Ectodermal cell (in vitro differentiated cells): Measurements from ENCODE around the gene HECTD1.
"Not testable (repeated sequence)": the region's sequence is repeated elsewhere in the genome, so short reads cannot be mapped to it uniquely, and the experiment has no call there.

Experiments
- H3K27ac ChIP-seq: 2 replicates; pipeline ENCODE4 v1.7.0; 2013; ENCODE audit warnings: mild to moderate bottlenecking, low read depth, low read length; ENCODE audit not compliant: insufficient read depth, poor library complexity, severe bottlenecking
- H3K27me3 ChIP-seq: 2 replicates; pipeline ENCODE4 v1.7.0; 2013; ENCODE audit warnings: mild to moderate bottlenecking, low read length; ENCODE audit not compliant: insufficient read depth, control insufficient read depth, poor library complexity, severe bottlenecking
- H3K36me3 ChIP-seq: one replicate; pipeline ENCODE4 v1.7.0; 2013; ENCODE audit warnings: low read length; ENCODE audit not compliant: control insufficient read depth, insufficient read depth
- H3K4me1 ChIP-seq: one replicate; pipeline ENCODE4 v1.7.0; 2013; ENCODE audit warnings: low read length; ENCODE audit not compliant: control insufficient read depth, insufficient read depth
- H3K4me3 ChIP-seq: 2 replicates; pipeline ENCODE4 v1.7.0; 2013; ENCODE audit warnings: low read depth, low read length, control low read depth; ENCODE audit not compliant: insufficient read depth
- H3K9me3 ChIP-seq: 2 replicates; pipeline ENCODE4 v1.7.0; 2013; ENCODE audit warnings: mild to moderate bottlenecking, low read length, moderate library complexity; ENCODE audit not compliant: control insufficient read depth
- WGBS, 2 experiments: methylation state at CpG; one replicate each; pipeline ENCODE4 v1.1.7; 2013; ENCODE audit warnings: missing lambda C conversion rate in 2 of 2; 5-methylcytosine and 5-hydroxymethylcytosine counted together

HECTD1 gene

GRCh38 chr14:31196839-31197492, 10.6 kb downstream of the HECTD1 start:
- WGBS, 2 experiments: 93 to 97% methylated on average over 8 of the region's 8 CpGs
- no peaks in the 10 kb centered on the region for H3K9me3 ChIP-seq
- H3K4me1 ChIP-seq: no peaks in the 10 kb centered on the region
- H3K27me3 ChIP-seq: no peaks in the 10 kb centered on the region
- no peak overlapping the region for H3K4me3 ChIP-seq
- H3K36me3 ChIP-seq: peaks cover 3% of the 10 kb centered on the region
- no peak overlapping the region for H3K27ac ChIP-seq

GRCh38 chr14:31194661-31195060, 12.9 kb downstream of the HECTD1 start:
- Histone ChIP-seq H3K9me3 (no peaks in the 10 kb centered on the region), H3K36me3 (peaks cover 3% of the 10 kb centered on the region), H3K27ac (no peak overlapping the region), H3K4me1 (no peaks in the 10 kb centered on the region), H3K4me3 (no peak overlapping the region), H3K27me3 (no peaks in the 10 kb centered on the region)

- H3K27me3 ChIP-seq: no peaks in the 10 kb centered on the region
- peaks cover 3% of the 10 kb centered on the region for H3K36me3 ChIP-seq
- 89 to 100% methylated on average over 2 of the region's 3 CpGs for WGBS, 2 experiments
- no peak overlapping the region for H3K4me3 ChIP-seq
- H3K4me1 ChIP-seq: no peaks in the 10 kb centered on the region
- H3K9me3 ChIP-seq: no peaks in the 10 kb centered on the region
- H3K27ac ChIP-seq: no peak overlapping the region
Measured at GRCh38 chr14:31194095-31194494, 13.5 kb downstream of the HECTD1 start.

- not testable (repeated sequence) for H3K27ac ChIP-seq, H3K9me3 ChIP-seq, H3K36me3 ChIP-seq, H3K27me3 ChIP-seq, H3K4me1 ChIP-seq, H3K4me3 ChIP-seq
- 94% methylated on average over 8 of the region's 8 CpGs for WGBS, 2 experiments
Measured at GRCh38 chr14:31192544-31192943, 15.0 kb downstream of the HECTD1 start.

GRCh38 chr14:31190717-31191263, 16.8 kb downstream of the HECTD1 start:
- Histone ChIP-seq H3K36me3 (peaks cover 3% of the 10 kb centered on the region), H3K4me3 (no peak overlapping the region), H3K27me3 (no peaks in the 10 kb centered on the region), H3K4me1 (no peaks in the 10 kb centered on the region), H3K9me3 (no peaks in the 10 kb centered on the region), H3K27ac (no peak overlapping the region)
- WGBS, 2 experiments: 93 to 94% methylated on average over 8 of the region's 8 CpGs

- no peaks in the 10 kb centered on the region for H3K27me3 ChIP-seq
- H3K9me3 ChIP-seq: no peaks in the 10 kb centered on the region
- no peaks in the 10 kb centered on the region for H3K4me1 ChIP-seq
- WGBS, 2 experiments: 95 to 100% methylated on average over 3 of the region's 3 CpGs
- no peak overlapping the region for H3K27ac ChIP-seq
- peaks cover 3% of the 10 kb centered on the region for H3K36me3 ChIP-seq
- no peak overlapping the region for H3K4me3 ChIP-seq
Measured at GRCh38 chr14:31190219-31190603, 17.4 kb downstream of the HECTD1 start.

- H3K4me3 ChIP-seq: no peak overlapping the region
- peaks cover 3% of the 10 kb centered on the region for H3K36me3 ChIP-seq
- 92 to 94% methylated on average over 5 of the region's 5 CpGs for WGBS, 2 experiments
- no peaks in the 10 kb centered on the region for H3K9me3 ChIP-seq
- H3K4me1 ChIP-seq: no peaks in the 10 kb centered on the region
- no peak overlapping the region for H3K27ac ChIP-seq
- no peaks in the 10 kb centered on the region for H3K27me3 ChIP-seq
Measured at GRCh38 chr14:31189346-31190218, 18.0 kb downstream of the HECTD1 start.

- H3K27ac ChIP-seq: no peak overlapping the region
- no peaks in the 10 kb centered on the region for H3K36me3 ChIP-seq
- H3K4me1 ChIP-seq: no peaks in the 10 kb centered on the region
- H3K4me3 ChIP-seq: no peak overlapping the region
- WGBS, 2 experiments: 86 to 93% methylated on average over 1 of the region's 1 CpG
- H3K27me3 ChIP-seq: no peaks in the 10 kb centered on the region
- no peaks in the 10 kb centered on the region for H3K9me3 ChIP-seq
Measured at GRCh38 chr14:31188744-31189143, 18.8 kb downstream of the HECTD1 start.

GRCh38 chr14:31182016-31182415, 25.6 kb downstream of the HECTD1 start:
- 94 to 95% methylated on average over 6 of the region's 6 CpGs for WGBS, 2 experiments
- H3K36me3 ChIP-seq: not testable (repeated sequence)

GRCh38 chr14:31181271-31181670, 26.3 kb downstream of the HECTD1 start:
- no peak overlapping the region for H3K4me3 ChIP-seq
- 92% methylated on average over 3 of the region's 3 CpGs for WGBS, 2 experiments

More at GRCh38 chr14:31182016-31182415, 25.6 kb downstream of the HECTD1 start:
- not testable (repeated sequence) for H3K4me1 ChIP-seq, H3K27ac ChIP-seq, H3K4me3 ChIP-seq, H3K27me3 ChIP-seq, H3K9me3 ChIP-seq

More at GRCh38 chr14:31181271-31181670, 26.3 kb downstream of the HECTD1 start:
- no peaks in the 10 kb centered on the region for H3K27me3 ChIP-seq
- no peak overlapping the region for H3K27ac ChIP-seq
- no peaks in the 10 kb centered on the region for H3K9me3 ChIP-seq
- H3K4me1 ChIP-seq: no peaks in the 10 kb centered on the region
- H3K36me3 ChIP-seq: no peaks in the 10 kb centered on the region
